Hepatocyte (in vitro differentiated cells): ENCODE measurements around the gene MDM2.

Source experiments
- EZH2phosphoT487 ChIP-seq: fragments of 200-600 bp; sonication (generic); IDR thresholded peaks from one replicate; pipeline ENCODE4 v1.6.1; 2018; ENCODE audit warnings: antibody characterized with exemption, mild to moderate bottlenecking, low read depth, moderate library complexity; ENCODE audit not compliant: unreplicated experiment, severe bottlenecking
- TF ChIP-seq, protein P1 (sequence below): fragments of 200-600 bp; sonication (generic); IDR thresholded peaks from 2 replicates; pipeline ENCODE4 v1.5.1; 2016; ENCODE audit warnings: antibody characterized with exemption, mild to moderate bottlenecking; ENCODE audit not compliant: poor library complexity

DNA sequence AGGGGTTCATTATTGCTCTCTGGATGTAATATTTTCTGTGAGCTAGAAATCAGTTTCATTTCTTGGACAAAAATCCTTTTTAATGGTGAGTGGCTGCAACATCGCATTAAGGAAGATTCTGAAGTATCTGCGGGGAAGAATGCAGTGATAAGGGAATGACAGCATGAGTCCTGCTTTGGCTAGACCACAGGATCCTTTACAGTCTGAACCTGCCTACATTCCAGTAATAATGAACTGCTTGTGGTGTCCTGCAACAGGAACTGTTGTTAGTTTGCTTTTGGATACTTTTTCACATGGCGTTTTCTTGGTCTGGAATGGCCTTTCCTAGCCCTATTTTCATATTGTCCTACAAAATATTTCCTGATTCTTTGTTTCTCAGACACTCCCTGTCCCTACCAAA is 15.7 kb downstream of the MDM2 start:
- TF ChIP-seq, protein P1, sequence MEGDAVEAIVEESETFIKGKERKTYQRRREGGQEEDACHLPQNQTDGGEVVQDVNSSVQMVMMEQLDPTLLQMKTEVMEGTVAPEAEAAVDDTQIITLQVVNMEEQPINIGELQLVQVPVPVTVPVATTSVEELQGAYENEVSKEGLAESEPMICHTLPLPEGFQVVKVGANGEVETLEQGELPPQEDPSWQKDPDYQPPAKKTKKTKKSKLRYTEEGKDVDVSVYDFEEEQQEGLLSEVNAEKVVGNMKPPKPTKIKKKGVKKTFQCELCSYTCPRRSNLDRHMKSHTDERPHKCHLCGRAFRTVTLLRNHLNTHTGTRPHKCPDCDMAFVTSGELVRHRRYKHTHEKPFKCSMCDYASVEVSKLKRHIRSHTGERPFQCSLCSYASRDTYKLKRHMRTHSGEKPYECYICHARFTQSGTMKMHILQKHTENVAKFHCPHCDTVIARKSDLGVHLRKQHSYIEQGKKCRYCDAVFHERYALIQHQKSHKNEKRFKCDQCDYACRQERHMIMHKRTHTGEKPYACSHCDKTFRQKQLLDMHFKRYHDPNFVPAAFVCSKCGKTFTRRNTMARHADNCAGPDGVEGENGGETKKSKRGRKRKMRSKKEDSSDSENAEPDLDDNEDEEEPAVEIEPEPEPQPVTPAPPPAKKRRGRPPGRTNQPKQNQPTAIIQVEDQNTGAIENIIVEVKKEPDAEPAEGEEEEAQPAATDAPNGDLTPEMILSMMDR: no peak
- no peak for TF ChIP-seq EZH2phosphoT487
